AG09309 (cell line): ENCODE data around the gene HM13.

ENCODE experiments used
- DNase-seq: peaks from one replicate; pipeline ENCODE4 v3.0.0-alpha.2; 2010; ENCODE audit warnings: low read depth
- H3K4me3 ChIP-seq: 2 replicates; pipeline ENCODE4 v1.5.1; 2011; ENCODE audit warnings: mild to moderate bottlenecking, low read depth, low read length, moderate library complexity; ENCODE audit not compliant: control insufficient read depth
- TF ChIP-seq, protein P1 (sequence below): IDR thresholded peaks from 2 replicates; pipeline ENCODE4 v1.5.1; 2011; ENCODE audit warnings: mild to moderate bottlenecking, low read depth, low read length, inconsistent platforms; ENCODE audit not compliant: insufficient read depth, control insufficient read depth; ENCODE audit errors: missing control alignments

Gene HM13

DNA sequence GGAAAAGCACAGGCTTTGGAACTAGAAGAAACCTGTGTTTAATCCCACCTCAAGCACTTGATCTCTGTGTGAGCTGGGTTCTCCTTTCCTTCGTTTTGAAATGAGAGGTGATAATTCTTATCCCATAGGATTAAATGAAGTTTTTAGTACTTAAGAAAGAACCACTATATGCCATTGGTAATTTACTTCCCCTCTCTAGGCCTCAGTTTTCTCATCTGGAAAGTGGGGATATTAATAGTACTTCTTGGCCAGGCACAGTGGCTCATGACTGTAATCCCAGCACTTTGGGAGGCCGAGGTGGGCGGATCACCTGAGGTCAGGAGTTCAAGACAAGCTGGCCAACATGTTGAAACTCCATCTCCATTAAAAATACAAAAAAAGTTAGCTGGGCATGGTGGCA lies 25.1 kb upstream of the HM13 start:
- no peak overlapping the region for H3K4me3 ChIP-seq
- TF ChIP-seq, protein P1, sequence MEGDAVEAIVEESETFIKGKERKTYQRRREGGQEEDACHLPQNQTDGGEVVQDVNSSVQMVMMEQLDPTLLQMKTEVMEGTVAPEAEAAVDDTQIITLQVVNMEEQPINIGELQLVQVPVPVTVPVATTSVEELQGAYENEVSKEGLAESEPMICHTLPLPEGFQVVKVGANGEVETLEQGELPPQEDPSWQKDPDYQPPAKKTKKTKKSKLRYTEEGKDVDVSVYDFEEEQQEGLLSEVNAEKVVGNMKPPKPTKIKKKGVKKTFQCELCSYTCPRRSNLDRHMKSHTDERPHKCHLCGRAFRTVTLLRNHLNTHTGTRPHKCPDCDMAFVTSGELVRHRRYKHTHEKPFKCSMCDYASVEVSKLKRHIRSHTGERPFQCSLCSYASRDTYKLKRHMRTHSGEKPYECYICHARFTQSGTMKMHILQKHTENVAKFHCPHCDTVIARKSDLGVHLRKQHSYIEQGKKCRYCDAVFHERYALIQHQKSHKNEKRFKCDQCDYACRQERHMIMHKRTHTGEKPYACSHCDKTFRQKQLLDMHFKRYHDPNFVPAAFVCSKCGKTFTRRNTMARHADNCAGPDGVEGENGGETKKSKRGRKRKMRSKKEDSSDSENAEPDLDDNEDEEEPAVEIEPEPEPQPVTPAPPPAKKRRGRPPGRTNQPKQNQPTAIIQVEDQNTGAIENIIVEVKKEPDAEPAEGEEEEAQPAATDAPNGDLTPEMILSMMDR = no peak
- no peak for DNase-seq

DNA sequence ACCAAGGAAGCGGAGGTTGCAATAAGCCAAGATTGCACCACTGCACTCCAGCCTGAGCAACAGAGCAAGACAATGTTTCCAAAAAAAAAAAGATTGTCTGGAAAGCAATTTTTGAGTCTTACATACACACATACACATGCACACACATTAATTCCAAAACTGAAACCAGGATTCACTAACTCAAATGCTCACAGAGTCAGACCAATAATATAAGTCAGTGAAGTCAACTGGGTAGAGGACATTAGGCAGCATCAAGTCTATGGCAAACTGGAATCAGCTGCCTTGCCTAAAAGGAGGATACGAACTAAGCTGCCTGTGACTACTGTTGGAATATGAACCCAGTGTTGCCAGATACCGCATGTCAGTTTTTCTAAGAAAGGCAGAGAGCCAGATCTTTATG lies 23.5 kb upstream of the HM13 start:
- H3K4me3 ChIP-seq = no peak overlapping the region
- TF ChIP-seq, protein P1 = no peak
- no peak for DNase-seq

DNA sequence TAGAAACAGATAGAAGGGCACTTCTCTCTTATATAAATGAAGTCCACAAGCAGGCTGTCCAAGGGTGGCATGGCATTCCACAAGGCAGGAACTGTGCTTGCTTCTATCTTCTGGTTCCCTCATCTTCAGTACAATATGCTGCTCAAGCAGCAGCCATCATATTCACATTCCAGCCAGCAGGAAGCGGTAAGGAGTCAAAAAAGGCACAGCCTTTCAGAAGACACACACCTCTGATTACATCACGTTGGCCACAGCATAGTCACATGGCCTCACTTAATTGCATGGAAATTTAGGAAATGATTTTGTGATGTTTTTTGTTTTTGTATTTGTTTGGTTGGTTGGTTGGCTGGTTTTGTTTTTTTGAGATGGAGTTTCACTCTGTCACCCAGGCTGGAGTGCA lies 20.1 kb upstream of the HM13 start:
- DNase-seq = no peak
- H3K4me3 ChIP-seq = no peak overlapping the region
- TF ChIP-seq, protein P1 = peak; percentile 58

DNA sequence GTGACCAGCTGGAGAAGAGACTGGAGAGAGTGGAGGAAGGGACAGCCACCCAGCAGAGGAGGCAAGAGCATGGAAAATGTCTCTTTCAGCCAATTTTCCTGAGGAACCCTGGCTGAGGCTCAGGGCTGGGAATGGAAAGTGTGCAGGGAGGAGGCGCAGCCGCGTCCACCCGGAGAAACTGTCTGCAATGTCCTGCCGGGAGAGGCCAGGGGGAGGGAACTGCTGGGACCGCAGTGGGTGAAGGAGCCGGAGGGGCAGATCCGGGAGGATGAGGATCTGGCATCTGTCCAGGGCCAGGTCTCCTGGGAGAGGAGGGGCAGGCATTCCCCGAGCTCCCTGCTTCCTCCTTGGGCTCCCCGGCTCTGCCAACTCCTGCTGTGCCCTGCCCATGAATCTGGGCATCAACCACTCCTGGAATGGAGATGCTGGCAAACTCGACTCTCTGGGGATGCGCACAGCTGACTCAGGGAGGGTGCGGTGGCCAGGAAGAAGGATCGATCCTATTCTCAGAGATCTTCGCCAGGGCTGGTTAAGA lies 17.4 kb upstream of the HM13 start:
- peak overlapping the region; percentile 6; the same call in 1 of the 2 replicates for H3K4me3 ChIP-seq
- no peak for DNase-seq
- TF ChIP-seq, protein P1 = no peak

DNA sequence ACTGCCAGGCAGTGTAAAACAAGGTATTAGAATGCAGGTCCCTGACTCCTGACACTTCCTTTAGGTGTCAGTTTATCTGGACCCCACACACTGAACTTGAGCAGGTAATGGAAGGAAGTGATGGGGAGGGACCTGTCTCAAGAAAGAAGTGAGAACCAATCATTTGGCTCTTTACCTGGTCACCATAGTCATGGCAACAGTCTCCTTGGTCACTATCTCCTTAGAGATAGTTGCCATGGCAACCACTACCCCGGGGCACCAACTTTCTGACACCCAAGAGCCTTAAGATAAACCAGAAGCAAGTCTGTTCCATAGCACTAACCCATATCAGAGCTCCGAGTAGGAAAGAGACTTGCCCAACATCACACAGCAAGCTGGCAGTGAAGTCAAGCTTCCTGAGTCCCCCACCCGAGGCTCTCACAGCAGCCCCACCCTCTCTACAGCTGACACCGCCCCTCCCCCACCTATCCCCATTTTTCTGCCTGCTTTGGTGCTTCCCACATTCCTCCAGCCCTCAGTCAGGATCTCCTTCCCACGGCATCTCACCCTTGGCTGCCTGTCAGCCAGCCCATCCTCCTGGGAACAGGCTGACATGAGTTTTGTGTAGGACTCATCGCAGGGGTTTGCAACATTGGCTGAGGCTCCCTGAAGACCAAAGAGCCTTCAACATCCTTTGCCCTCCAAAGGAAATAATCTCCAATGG lies 16.3 kb upstream of the HM13 start:
- TF ChIP-seq, protein P1 = no peak
- no peak overlapping the region for H3K4me3 ChIP-seq
- peak; percentile 38 for DNase-seq

DNA sequence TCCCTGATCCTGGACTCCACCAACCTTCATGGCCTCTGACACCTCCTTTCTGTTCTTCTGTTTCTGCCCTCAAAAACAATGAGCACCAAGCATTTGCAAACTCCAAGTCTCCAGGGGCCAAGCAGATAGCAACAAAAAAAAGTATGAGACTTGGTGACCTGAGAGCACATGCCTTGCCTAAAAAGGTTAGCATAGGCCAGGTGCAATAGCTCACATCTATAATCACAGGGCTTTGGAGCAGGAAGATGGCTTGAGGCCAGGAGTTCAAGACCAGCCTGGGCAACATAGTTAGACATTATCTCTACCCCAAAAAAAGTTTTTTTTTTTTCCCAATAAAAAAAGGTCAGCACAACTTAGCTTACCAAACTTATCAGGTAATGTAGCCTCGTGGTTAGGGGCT lies 13.7 kb upstream of the HM13 start:
- TF ChIP-seq, protein P1 = no peak
- no peak for DNase-seq
- no peak overlapping the region for H3K4me3 ChIP-seq
